Stomach smooth muscle (tissue), 2 donors: ENCODE data around the gene PPCS.
"Not testable (repeated sequence)": the region's sequence is repeated elsewhere in the genome, so short reads cannot be mapped to it uniquely, and the experiment has no call there.

Experiments used
- H3K27ac ChIP-seq: one replicate; pipeline ENCODE4 v1.7.0; 2013; ENCODE audit warnings: mild to moderate bottlenecking, low read length, inconsistent platforms
- H3K27me3 ChIP-seq, 2 donors: one replicate each; pipeline ENCODE4 v1.7.0; 2013; ENCODE audit warnings: low read length in 2 of 2; ENCODE audit not compliant: insufficient read depth in 2 of 2, control insufficient read depth in 1 of 2
- H3K36me3 ChIP-seq, 2 donors: one replicate each; pipeline ENCODE4 v1.7.0; 2013; ENCODE audit warnings: low read length in 2 of 2; ENCODE audit not compliant: control insufficient read depth in 2 of 2, insufficient read depth in 2 of 2
- H3K4me1 ChIP-seq: one replicate; pipeline ENCODE4 v1.7.0; 2013; ENCODE audit warnings: low read length; ENCODE audit not compliant: control insufficient read depth, insufficient read depth
- H3K4me3 ChIP-seq, 2 donors: one replicate each; pipeline ENCODE4 v1.7.0; 2013; ENCODE audit warnings: low read length in 2 of 2
- H3K9ac ChIP-seq, 2 donors: one replicate each; pipeline ENCODE4 v1.7.0; 2013; ENCODE audit warnings: low read length in 2 of 2, mild to moderate bottlenecking in 1 of 2
- H3K9me3 ChIP-seq, 2 donors: one replicate each; pipeline ENCODE4 v1.7.0; 2013; ENCODE audit warnings: low read length in 2 of 2; ENCODE audit not compliant: control insufficient read depth in 2 of 2
- donor health status: healthy.
- donor health status: Pancreatic carcinoma.

Gene PPCS

DNA sequence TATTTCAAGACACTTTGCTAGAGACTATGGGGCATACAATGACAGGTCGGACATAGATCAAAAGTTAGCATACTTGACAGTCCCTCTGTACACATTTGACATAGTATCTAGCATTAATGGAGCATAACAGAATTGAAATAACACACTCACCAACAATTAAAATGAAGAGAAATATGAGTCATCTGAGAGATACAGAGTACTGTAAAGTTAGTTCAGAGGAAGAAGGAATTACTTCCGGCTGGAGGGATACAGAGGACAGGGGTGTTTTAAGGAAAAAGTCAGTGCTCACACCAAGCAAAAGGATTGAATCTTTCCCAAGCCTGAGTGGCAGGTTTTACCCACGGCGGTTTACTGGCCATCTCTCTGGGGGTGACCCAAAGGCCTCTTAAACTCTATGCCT is 3.0 kb upstream of the PPCS start:
- no peak overlapping the region for H3K9ac ChIP-seq
- H3K27me3 ChIP-seq: no peaks in the 10 kb centered on the region
- H3K4me1 ChIP-seq: peaks cover 16% of the 10 kb centered on the region
- peaks cover 0 to 3% of the 10 kb centered on the region in 2 donors for H3K36me3 ChIP-seq
- H3K27ac ChIP-seq: no peak overlapping the region
- H3K9me3 ChIP-seq: no peaks in the 10 kb centered on the region
- no peak overlapping the region for H3K4me3 ChIP-seq

DNA sequence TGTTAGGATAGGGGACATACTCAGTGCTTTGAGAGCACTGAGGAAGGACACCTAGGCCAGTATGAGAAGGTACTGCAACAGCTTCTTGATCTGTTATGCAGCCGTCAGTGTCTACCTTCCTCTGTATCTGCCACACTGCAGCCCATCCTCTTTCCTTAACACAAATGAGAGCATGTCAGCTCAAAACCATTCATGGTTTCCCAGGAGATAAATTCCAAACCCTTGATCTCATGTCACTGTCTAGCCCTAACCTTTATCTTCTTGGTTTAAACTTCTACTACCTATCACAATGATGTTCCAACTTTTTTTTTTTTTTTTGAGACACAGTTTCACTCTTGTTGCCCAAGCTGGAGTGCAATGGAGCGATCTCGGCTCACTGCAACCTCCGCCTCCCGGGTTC is 1.9 kb upstream of the PPCS start:
- H3K9me3 ChIP-seq: no peaks in the 10 kb centered on the region
- H3K27ac ChIP-seq: no peak overlapping the region
- peaks cover 0 to 6% of the 10 kb centered on the region in 2 donors for H3K36me3 ChIP-seq
- no peak overlapping the region for H3K9ac ChIP-seq
- H3K4me1 ChIP-seq: peaks cover 16% of the 10 kb centered on the region
- H3K27me3 ChIP-seq: no peaks in the 10 kb centered on the region
- H3K4me3 ChIP-seq: no peak overlapping the region

DNA sequence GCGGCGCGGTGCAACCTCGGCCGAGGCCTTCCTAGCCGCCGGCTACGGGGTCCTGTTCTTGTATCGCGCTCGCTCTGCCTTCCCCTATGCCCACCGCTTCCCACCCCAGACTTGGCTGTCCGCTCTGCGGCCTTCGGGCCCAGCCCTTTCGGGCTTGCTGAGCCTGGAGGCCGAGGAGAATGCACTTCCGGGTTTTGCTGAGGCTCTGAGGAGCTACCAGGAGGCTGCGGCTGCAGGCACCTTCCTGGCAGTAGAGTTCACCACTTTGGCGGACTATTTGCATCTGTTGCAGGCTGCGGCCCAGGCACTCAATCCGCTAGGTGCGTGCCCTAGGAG is 379 bp downstream of the PPCS start:
- Histone ChIP-seq H3K4me3 (peak overlapping the region; percentile 79 to 94), H3K9me3 (no peaks in the 10 kb centered on the region), H3K36me3 (peaks cover 3 to 14% of the 10 kb centered on the region in 2 donors), H3K27ac (peak overlapping the region; percentile 92), H3K4me1 (peaks cover 16% of the 10 kb centered on the region), H3K9ac (peak overlapping the region; percentile 93 to 94), H3K27me3 (no peaks in the 10 kb centered on the region)

DNA sequence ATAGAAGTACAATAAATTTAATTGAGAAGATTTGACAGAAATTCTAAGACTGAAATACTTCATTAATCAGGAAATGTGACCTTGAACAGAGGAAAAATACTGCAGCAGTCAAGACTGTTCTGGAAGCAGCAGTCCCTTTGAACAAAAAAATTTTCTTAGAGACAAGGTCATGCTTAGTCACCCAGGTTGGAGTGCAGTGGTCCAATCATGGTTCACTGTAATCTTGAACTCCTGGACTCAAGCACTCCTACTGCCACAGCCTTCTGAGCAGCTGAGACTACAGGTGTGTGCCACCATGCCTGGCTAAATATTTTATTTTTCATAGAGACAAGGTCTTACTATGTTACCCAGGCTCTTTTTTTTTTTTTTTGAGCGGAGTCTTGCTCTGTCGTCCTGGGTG is 4.9 kb downstream of the PPCS start:
- no peak overlapping the region for H3K27ac ChIP-seq
- H3K36me3 ChIP-seq: peaks cover 3 to 14% of the 10 kb centered on the region in 2 donors
- no peak overlapping the region for H3K4me3 ChIP-seq
- H3K9me3 ChIP-seq: no peaks in the 10 kb centered on the region
- no peak overlapping the region for H3K9ac ChIP-seq
- H3K27me3 ChIP-seq: no peaks in the 10 kb centered on the region
- H3K4me1 ChIP-seq: peaks cover 19% of the 10 kb centered on the region

DNA sequence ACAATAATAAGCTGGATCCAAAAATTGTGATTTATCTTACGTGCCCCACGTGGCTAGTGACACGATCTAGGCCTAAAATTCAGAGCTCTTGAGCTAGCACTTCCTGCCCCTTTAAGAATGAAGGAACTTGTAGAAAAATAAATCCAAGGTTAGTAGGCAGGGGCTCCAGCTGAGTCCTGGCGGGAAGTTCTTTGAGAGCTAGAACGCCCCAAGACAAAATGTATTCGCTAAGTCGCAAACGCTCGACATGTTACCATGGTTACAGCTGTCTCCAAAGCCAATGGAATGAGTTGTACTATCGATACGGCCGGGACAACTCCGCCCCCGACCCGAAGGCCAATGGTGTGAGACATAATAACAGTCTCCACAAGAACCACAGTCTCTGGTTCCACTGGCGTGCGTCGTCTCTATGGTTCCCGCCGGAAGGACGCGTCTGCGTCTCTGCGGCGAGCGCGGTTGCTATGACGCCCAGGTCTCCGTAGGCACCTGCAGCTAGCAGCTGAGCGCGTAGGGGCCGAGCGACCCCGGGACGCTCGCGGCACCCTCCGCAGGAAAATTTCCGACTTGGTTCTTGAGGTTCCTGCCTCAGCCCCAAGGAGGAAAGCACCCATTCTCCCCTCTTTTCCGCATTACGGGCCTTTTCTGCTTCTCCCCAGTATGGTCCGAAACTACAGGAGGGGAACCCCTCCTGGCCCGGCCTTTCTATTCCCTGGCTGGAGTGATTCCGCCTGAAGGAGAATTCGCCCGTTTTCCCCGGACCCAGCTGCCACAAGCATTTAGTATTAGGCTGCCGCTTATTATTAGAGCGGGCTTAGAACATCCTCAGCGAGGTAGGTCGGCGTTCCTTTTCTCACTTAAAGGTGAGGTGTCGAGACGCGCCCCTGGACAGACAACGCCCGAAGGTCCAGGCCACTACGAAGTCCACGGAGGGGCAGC is 6.8 kb downstream of the PPCS start, which contains the start of gene CCDC30:
CCDC30 (plus strand) TSS at position 459 of the 936 bp plus-strand sequence. CDS start 17,266 bp downstream, outside the sequence.
- no peaks in the 10 kb centered on the region for H3K9me3 ChIP-seq
- H3K4me3 ChIP-seq: peak within 1 kb of the TSS; percentile 83 to 86
- peak within 1 kb of the TSS; percentile 26 for H3K27ac ChIP-seq
- H3K27me3 ChIP-seq: no peaks in the 10 kb centered on the region
- peak within 1 kb of the TSS; percentile 43 to 50 for H3K9ac ChIP-seq
- peaks cover 9% of the 10 kb centered on the region for H3K4me1 ChIP-seq
- peaks cover 3 to 13% of the 10 kb centered on the region in 2 donors for H3K36me3 ChIP-seq

DNA sequence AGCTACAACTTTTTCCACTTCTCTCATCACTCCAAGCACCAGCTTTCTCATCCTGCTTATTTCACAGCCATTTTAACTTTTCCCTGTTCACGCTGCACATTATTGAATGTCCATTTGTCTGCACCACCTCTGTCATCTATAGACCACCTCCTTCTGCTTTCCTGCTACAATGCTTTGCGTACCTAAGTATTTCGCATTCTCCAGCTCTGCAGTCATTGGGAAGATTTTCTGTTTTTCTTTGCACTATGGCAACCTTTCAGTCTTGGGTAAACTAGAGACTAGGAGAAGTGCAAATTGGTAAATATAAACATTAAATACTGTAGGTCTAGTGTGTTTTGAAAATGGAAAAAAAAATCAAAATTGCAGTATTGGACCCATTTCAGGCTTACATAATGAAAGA is 7.6 kb downstream of the PPCS start:
- no peaks in the 10 kb centered on the region for H3K9me3 ChIP-seq

DNA sequence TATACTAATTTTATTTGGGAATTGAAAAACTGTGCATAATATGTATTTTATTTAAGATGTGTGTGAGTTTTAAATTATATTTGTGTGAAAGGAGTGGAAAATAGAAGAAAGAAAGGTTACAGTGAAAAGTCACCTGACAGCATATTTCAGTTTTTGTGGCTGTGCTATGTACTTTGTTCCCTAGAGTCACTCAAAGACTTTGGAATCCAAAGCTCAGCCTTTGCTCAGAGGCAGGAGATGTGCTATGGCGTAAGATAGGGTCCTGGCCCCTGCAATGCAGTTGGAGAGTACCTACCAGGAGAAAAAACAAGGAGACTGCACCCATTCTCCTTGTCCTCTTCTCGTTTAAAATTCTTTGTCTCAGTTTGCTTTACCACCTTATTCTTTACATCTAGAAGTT is 9.7 kb downstream of the PPCS start:
- peaks cover 9% of the 10 kb centered on the region for H3K4me1 ChIP-seq
- peaks cover 0 to 3% of the 10 kb centered on the region in 2 donors for H3K36me3 ChIP-seq
- no peak overlapping the region for H3K27ac ChIP-seq
- no peak overlapping the region for H3K9ac ChIP-seq
- H3K9me3 ChIP-seq: no peaks in the 10 kb centered on the region
- no peak overlapping the region for H3K4me3 ChIP-seq
- H3K27me3 ChIP-seq: no peaks in the 10 kb centered on the region

More for the DNA sequence above, 7.6 kb downstream of the PPCS start:
- no peaks in the 10 kb centered on the region for H3K27me3 ChIP-seq
- peaks cover 9% of the 10 kb centered on the region for H3K4me1 ChIP-seq
- H3K4me3 ChIP-seq: peak overlapping the region; percentile 83 to 86
- H3K36me3 ChIP-seq: peaks cover 3 to 9% of the 10 kb centered on the region in 2 donors
- H3K27ac ChIP-seq: no peak overlapping the region
- H3K9ac ChIP-seq: peak overlapping the region in 1 of 2 donors; percentile 50

DNA sequence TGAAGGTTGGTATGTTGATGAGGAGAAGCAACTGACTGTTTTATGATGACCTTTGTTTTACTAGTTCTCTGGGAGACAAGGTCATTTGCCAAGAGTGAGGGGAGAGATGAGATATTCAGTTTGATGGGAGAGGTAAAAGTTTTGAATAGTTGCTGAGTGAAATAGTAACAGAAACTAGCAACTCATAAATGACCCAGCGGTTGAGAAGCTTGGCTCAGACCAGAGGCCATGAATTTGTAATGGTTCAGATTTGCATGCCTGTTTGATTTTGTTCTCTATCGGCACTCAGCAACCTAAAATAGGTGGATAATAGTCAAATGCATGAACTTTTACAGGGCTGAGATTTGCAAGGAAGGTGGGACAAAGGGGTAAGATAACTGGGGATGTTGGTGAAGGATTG is 13.4 kb downstream of the PPCS start:
- H3K27ac ChIP-seq: no peak overlapping the region
- H3K36me3 ChIP-seq: no peaks in the 10 kb centered on the region
- H3K9ac ChIP-seq: no peak overlapping the region

DNA sequence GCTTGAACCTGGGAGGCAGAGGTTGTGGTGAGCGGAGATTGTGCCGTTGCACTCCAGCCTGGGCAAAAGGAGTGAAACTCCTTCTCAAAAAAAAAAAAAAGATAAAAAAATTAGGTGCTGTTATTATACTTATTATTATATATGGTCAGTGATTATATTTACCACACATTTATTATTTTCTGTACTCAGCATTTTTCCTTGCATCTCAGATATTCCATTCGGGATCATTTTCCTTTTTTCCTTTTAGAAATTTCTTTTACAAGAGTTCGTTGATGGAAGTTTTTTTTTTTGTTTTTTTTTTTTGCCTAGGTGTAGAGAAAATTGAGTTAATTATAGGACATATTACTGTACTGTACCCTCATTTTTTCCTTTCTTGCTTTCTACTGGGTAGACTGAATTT is 20.3 kb downstream of the PPCS start:
- no peak overlapping the region for H3K9ac ChIP-seq
- peaks cover 0 to 3% of the 10 kb centered on the region in 2 donors for H3K36me3 ChIP-seq
- H3K9me3 ChIP-seq: no peaks in the 10 kb centered on the region
- H3K4me1 ChIP-seq: no peaks in the 10 kb centered on the region
- H3K27me3 ChIP-seq: no peaks in the 10 kb centered on the region
- no peak overlapping the region for H3K27ac ChIP-seq
- H3K4me3 ChIP-seq: no peak overlapping the region

More for the DNA sequence above, 13.4 kb downstream of the PPCS start:
- Histone ChIP-seq H3K9me3 (no peaks in the 10 kb centered on the region), H3K4me3 (no peak overlapping the region), H3K4me1 (no peaks in the 10 kb centered on the region), H3K27me3 (no peaks in the 10 kb centered on the region)

DNA sequence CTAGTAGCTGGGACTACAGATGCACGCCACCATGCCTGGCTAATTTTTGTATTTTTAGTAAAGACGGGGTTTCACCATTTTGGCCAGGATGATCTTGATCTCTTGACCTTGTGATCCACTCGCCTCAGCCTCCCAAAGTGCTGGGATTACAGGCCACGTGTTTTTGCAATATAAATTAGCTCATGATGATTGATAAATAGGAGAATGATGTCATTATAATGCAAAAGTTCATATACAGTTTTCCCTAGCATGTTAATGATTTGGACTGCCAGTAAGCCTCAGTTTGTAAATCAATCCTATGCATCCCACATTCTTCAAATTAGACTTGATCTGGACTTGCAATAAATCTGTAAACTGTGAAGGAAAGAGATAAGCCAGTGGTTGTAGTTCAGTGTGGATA is 21.0 kb downstream of the PPCS start:
- H3K9me3 ChIP-seq, H3K4me3 ChIP-seq, H3K36me3 ChIP-seq, H3K9ac ChIP-seq, H3K27me3 ChIP-seq, H3K27ac ChIP-seq, H3K4me1 ChIP-seq: not testable (repeated sequence)

DNA sequence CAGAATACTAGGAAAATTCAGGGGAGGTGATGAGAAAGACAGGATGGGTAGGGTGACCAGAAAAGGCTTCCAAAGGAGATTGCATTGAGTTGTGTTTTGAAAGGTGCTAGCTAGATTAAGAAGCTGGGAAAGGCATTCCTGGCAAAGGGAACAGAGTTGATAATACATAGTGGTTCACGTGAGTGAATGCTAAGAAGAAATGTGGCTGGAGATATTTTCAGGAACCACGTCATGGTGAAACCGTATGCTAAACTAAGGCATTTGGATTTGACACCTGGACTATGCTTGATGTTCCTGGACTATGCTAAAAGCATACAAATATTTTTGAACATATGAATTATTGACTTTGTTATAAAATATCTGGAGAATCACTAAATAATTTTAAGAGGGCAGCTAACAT is 21.4 kb downstream of the PPCS start:
- H3K9ac ChIP-seq: no peak overlapping the region
- peaks cover 0 to 3% of the 10 kb centered on the region in 2 donors for H3K36me3 ChIP-seq
- no peaks in the 10 kb centered on the region for H3K9me3 ChIP-seq
- H3K4me1 ChIP-seq: no peaks in the 10 kb centered on the region
- no peaks in the 10 kb centered on the region for H3K27me3 ChIP-seq
- no peak overlapping the region for H3K27ac ChIP-seq
- no peak overlapping the region for H3K4me3 ChIP-seq
